Omental fat pad (tissue), 4 donors: Measurements from ENCODE around the gene DLG1. TPM values are rescaled to one million over a fixed set of nuclear protein-coding genes. Genes with fewer than 3 reads are reported as not detected.

ENCODE experiments used
- ATAC-seq: fragments of 150-250 bp; one replicate; pipeline ENCODE4 v1.9.1; 2016; ENCODE audit warnings: mild to moderate bottlenecking, moderate library complexity; ENCODE audit not compliant: low FRiP score
- DNase-seq: peaks from one replicate; pipeline ENCODE4 v3.0.0-alpha.2; 2019; ENCODE audit warnings: low spot score
- CTCF ChIP-seq, 3 donors: fragments of 450-650 bp; IDR thresholded peaks; one replicate each; pipeline ENCODE4 v1.5.1; 2016 to 2017; ENCODE audit warnings: antibody characterized with exemption in 3 of 3, mild to moderate bottlenecking in 3 of 3, moderate library complexity in 2 of 3
- total RNA-seq, 4 donors: library from RNA; depleted of rRNA; stranded (reverse); fragments of >200 nt; gene quantifications; one replicate each; pipeline ENCODE4 v1.1.0, GENCODE V29; 2016

Gene DLG1
- total RNA-seq, 4 donors from 2014 or later = 47.1 to 65.4 (median 60.2) TPM

- TF ChIP-seq CTCF (IDR thresholded peaks at IDR 0.05) = no peak
- no peak for ATAC-seq
- DNase-seq = no peak
These were observed 126.8 kb downstream of the DLG1 start for GRCh38 chr3:197171481-197172067.

GRCh38 chr3:197169028-197169427, 129.4 kb downstream of the DLG1 start:
- ATAC-seq (no peak), DNase-seq (no peak)
- TF ChIP-seq CTCF (IDR thresholded peaks at IDR 0.05) = no peak

GRCh38 chr3:197168606-197169005, 129.8 kb downstream of the DLG1 start:
- TF ChIP-seq CTCF (IDR thresholded peaks at IDR 0.05) = no peak
- DNase-seq = no peak
- no peak for ATAC-seq

GRCh38 chr3:197168063-197168462, 130.3 kb downstream of the DLG1 start:
- no peak for TF ChIP-seq CTCF (IDR thresholded peaks at IDR 0.05)
- ATAC-seq = no peak
- no peak for DNase-seq

- ATAC-seq (no peak), DNase-seq (no peak)
- no peak for TF ChIP-seq CTCF (IDR thresholded peaks at IDR 0.05)
These were observed 130.9 kb downstream of the DLG1 start for GRCh38 chr3:197167549-197167948.

GRCh38 chr3:197165890-197166289, 132.5 kb downstream of the DLG1 start:
- no peak for DNase-seq
- no peak for TF ChIP-seq CTCF (IDR thresholded peaks at IDR 0.05)
- no peak for ATAC-seq

- ATAC-seq = no peak
- no peak for TF ChIP-seq CTCF (IDR thresholded peaks at IDR 0.05)
- DNase-seq = no peak
These were observed 143.4 kb downstream of the DLG1 start for GRCh38 chr3:197155046-197155445.
